NB4 (cell line): ENCODE results near the gene PCSK6.

Experiments used
- CTCF ChIP-seq: IDR thresholded peaks from one replicate; pipeline ENCODE4 v1.5.1; 2012; ENCODE audit warnings: low read depth, low read length
- POLR2A ChIP-seq: IDR thresholded peaks from 2 replicates; pipeline ENCODE4 v1.6.1; 2011; ENCODE audit warnings: mild to moderate bottlenecking; ENCODE audit not compliant: insufficient read length; ENCODE audit errors: extremely low read depth

- TF ChIP-seq CTCF = no peak
- no peak for TF ChIP-seq POLR2A
These were observed 175.0 kb downstream of the PCSK6 start for GRCh38 chr15:101314336-101315125.
